PFSK-1 (cell line): ENCODE measurements around the gene NOTCH3.

Experiments used
- FOXP2 ChIP-seq: optimal IDR thresholded peaks from 2 replicates; pipeline ENCODE3; 2011; ENCODE audit warnings: borderline replicate concordance, control low read depth, inconsistent platforms; ENCODE audit not compliant: insufficient read depth; ENCODE audit errors: extremely low read length, extremely low read depth
- POLR2AphosphoS5 ChIP-seq: IDR thresholded peaks from 2 replicates; pipeline ENCODE4 v1.6.1; 2012; ENCODE audit warnings: low read depth, mild to moderate bottlenecking, control low read depth, low read length, moderate library complexity
- REST ChIP-seq, 2 experiments: IDR thresholded peaks; 2 replicates each; pipeline versions ENCODE4 v1.6.1 to v1.8.0; 2011 to 2012; ENCODE audit warnings: low read depth in 2 of 2, low read length in 2 of 2, control low read depth in 1 of 2, inconsistent platforms in 1 of 2, mild to moderate bottlenecking in 1 of 2, moderate library complexity in 1 of 2; ENCODE audit not compliant: insufficient read depth in 1 of 2
- SIN3A ChIP-seq: IDR thresholded peaks from 2 replicates; pipeline ENCODE4 v1.6.1; 2012; ENCODE audit warnings: mild to moderate bottlenecking, low read length, moderate library complexity, borderline replicate concordance; ENCODE audit not compliant: insufficient read depth
- TAF1 ChIP-seq: IDR thresholded peaks from 2 replicates; pipeline ENCODE4 v1.6.1; 2012; ENCODE audit warnings: low read length, control low read depth, borderline replicate concordance; ENCODE audit not compliant: insufficient read depth

Gene NOTCH3

GRCh38 chr19:15218501-15218900, 17.7 kb upstream of the NOTCH3 start:
- TF ChIP-seq TAF1 = no peak
- no peak for TF ChIP-seq FOXP2
- no peak for TF ChIP-seq SIN3A
- TF ChIP-seq REST (IDR thresholded peaks at IDR 0.05; ENCODE audit: insufficient read depth in 1 of 2, low read depth in 2 of 2, low read length in 2 of 2) = no peak
- TF ChIP-seq POLR2AphosphoS5 = no peak

DNA sequence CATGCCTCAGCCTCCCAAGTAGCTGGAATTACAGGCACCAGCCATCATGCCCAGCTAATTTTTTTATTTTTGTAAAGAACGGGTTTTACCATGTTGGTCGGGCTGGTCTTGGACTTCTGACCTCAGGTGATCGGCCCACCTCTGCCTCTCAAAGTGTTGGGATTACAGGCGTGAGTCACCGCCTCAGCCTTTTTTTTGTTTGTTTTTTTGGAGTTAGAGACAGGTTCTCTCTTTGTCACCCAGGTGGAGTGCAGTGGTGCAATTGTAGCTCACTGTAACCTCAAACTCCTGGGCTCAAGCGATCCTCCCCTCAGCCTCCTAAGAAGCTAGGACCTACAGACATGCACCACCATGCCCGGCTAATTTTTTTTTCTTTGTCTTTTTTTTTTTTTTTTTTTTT, 15.6 kb upstream of the NOTCH3 start:
- TF ChIP-seq TAF1 (no peak), SIN3A (no peak), POLR2AphosphoS5 (no peak), REST (IDR thresholded peaks at IDR 0.05; ENCODE audit: insufficient read depth in 1 of 2, low read depth in 2 of 2, low read length in 2 of 2) (no peak), FOXP2 (no peak)

DNA sequence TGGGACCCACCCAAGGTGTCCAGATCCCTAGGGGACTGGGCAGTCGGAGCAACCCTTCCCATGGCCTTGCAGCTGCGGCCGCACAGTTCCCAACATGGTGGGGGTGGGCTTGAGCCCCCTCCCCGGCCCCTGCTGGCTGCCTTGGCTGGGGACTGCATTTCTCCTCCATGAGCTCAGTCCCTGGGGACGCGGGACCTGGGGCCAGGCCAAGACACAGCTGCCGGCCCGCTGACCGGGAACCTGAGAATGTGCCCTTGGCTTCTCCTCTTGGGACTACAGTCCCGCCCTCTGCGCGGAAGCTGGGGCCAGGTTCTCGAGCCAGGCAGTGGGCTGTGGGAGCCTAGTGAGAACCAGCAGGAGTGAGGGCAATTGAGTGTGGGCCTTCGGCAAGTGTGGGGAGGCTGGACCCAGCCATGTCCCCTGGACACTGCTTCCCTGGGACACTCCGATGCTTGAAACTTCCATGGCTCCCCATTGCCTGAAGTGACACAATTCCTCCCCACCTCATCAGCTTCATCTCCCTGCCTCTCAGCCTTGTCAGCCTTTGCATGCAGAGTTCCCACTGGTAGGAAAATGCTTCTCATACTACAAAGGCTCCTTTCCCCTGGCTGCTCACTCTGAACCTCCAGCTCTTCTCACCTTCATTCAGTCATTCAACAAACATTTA, 13.1 kb upstream of the NOTCH3 start:
- TF ChIP-seq TAF1 (no peak), SIN3A (no peak), REST (IDR thresholded peaks at IDR 0.05; ENCODE audit: insufficient read depth in 1 of 2, low read depth in 2 of 2, low read length in 2 of 2) (no peak), FOXP2 (no peak), POLR2AphosphoS5 (no peak)

DNA sequence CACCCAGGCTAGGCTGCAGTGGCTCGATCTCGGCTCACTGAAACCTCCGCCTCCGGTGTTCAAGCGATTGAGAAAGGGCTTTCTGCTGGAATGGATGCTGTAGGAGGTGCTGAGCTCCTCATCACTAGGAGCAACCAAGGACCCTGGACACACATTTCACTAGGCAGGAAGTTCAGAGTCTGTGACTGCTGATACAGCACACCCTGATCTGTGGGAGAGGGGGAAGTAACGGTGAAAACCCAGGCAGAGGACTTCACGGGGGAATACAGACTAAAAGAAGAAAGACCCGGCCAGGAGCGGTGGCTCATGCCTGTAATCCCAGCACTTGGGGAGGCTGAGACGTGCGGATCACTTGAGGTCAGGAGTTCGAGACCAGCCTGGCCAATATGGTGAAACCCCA, 11.9 kb upstream of the NOTCH3 start:
- TF ChIP-seq SIN3A (no peak), FOXP2 (no peak), POLR2AphosphoS5 (no peak), REST (IDR thresholded peaks at IDR 0.05; ENCODE audit: insufficient read depth in 1 of 2, low read depth in 2 of 2, low read length in 2 of 2) (no peak), TAF1 (no peak)
